Activated naive CD4-positive, alpha-beta T cell treated with anti-CD3 and anti-CD28 coated beads, Interleukin-2, amount 50 U/mL, for 72 hours (primary cell): ENCODE results near the gene PARP3. TPM values are rescaled to one million over a fixed set of nuclear protein-coding genes. Genes with fewer than 3 reads are reported as not detected.
"Not testable (repeated sequence)": the region's sequence is repeated elsewhere in the genome, so short reads cannot be mapped to it uniquely, and the experiment has no call there.

Experiments used
- ATAC-seq, 2 donors: fragments of 150-1000 bp; cut with Tn5 transposase; 2 replicates each; pipeline ENCODE4 v1.10.0; 2021; ENCODE audit warnings: mild to moderate bottlenecking in 2 of 2, moderate library complexity in 2 of 2
- DNase-seq, 2 donors: peaks; one replicate each; pipeline ENCODE4 v3.0.0; 2021 to 2022; ENCODE audit warnings: low spot score in 2 of 2
- H3K27ac Mint-ChIP-seq, 2 donors: one replicate each; pipeline ENCODE4 v1.8.0; 2022; ENCODE audit warnings: mild to moderate bottlenecking in 2 of 2, mixed read lengths in 2 of 2
- H3K36me3 Mint-ChIP-seq, 2 donors: one replicate each; pipeline ENCODE4 v1.8.0; 2022; ENCODE audit warnings: mixed read lengths in 2 of 2
- H3K9me3 Mint-ChIP-seq, 2 donors: one replicate each; pipeline ENCODE4 v1.8.0; 2022; ENCODE audit warnings: mixed read lengths in 2 of 2
- total RNA-seq, 2 donors: library from RNA; stranded (reverse); gene quantifications; one replicate each; pipeline ENCODE4 v1.2.3, GENCODE V29; 2022

The PARP3 gene
- 10 to 100 TPM; 17.0 to 18.6 TPM for total RNA-seq

DNA sequence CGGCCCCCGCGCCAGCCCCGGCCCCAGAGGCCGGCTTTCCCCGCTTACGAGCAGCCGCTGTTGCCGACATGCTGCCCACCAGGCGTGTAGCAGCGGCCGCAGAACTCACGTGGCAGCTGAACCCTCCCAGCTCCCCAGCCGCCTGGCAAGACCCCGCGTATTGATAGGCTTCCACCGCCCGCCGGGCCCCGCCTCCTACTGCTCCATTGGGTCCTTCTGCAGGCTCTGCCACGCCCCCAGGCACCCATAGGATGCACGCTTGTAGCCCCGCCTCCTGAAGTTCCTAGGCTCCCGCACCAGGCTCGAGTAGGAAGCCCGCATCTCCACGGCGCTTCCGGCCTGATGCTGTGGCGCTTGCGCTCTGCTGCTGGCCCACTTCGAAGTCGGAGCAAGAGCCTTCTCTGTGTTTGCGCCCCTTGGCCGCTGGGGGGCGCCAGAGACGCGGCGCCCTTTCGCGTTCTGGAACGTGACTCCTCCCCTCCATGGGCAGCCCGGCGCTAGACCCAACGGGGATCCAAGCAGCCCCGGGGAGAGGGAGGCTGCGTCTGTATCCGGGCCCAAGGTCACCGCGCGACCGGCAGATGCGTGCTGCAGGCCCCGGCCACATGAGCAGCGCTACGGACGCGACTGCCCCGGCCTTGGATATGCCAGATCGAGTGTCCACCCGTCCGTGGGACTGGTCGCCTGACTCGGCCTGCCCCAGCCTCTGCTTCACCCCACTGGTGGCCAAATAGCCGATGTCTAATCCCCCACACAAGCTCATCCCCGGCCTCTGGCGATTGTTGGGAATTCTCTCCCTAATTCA, at the start of gene PARP3, which contains the start of gene RRP9:
PARP3 (plus strand) TSS at position 566 of the 805 bp plus-strand sequence. CDS start 993 bp downstream, outside the sequence.
RRP9 (minus strand) TSS at position 107 of the 805 bp plus-strand sequence; CDS start at position 70, 37 bp downstream.
- H3K9me3 Mint-ChIP-seq: no peaks in the 10 kb centered on the region
- H3K36me3 Mint-ChIP-seq: peaks cover 15 to 22% of the 10 kb centered on the region in 2 donors
- peak; percentile 98 to 100 for DNase-seq
- H3K27ac Mint-ChIP-seq: peak within 1 kb of the TSS; percentile 91 to 93
- peak; percentile 92 to 95 for ATAC-seq

DNA sequence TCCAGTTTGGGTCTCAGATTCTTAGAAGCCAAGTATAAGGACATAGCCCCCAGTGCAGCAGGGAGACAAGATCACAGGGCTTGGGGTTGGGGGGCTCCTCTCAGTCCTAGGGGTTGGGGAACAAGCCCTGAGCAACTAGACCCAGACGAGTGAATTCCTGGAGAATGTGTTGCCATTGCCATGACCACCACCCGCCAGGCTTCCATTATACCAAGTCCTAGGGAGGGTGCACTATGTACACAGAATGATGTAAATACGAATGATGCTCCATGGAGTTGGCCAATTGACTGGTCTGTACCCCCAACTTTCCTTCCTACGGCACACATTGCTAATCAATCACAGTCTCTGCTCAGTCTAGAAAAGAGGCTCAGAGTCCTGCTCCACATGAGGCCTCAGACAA, 47.8 kb upstream of the PARP3 start:
- H3K27ac Mint-ChIP-seq: no peak overlapping the region
- no peak for ATAC-seq
- no peaks in the 10 kb centered on the region for H3K9me3 Mint-ChIP-seq
- DNase-seq: no peak
- no peaks in the 10 kb centered on the region for H3K36me3 Mint-ChIP-seq

DNA sequence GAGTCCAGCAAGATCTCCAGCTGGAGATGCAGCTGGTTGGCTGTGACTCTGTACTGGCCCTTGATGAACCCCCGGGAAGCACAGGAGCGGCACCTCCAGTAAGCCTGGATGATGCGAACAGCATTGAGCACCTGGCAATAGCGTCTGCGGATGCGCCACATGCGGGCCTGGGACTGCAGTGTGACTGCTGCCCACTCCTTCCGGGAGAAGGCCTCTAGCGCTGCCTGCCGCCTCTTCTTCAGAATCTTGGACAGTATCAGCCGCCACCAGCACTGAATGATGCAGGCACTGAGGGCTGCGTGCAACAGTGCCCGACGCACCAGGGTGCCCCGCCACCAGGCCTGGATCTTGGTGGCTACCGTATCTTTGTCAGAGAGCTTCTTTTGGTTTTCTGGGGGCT, 47.2 kb upstream of the PARP3 start:
- ATAC-seq (no peak), DNase-seq (no peak)
- no peaks in the 10 kb centered on the region for H3K9me3 Mint-ChIP-seq
- H3K36me3 Mint-ChIP-seq: no peaks in the 10 kb centered on the region
- H3K27ac Mint-ChIP-seq: no peak overlapping the region

DNA sequence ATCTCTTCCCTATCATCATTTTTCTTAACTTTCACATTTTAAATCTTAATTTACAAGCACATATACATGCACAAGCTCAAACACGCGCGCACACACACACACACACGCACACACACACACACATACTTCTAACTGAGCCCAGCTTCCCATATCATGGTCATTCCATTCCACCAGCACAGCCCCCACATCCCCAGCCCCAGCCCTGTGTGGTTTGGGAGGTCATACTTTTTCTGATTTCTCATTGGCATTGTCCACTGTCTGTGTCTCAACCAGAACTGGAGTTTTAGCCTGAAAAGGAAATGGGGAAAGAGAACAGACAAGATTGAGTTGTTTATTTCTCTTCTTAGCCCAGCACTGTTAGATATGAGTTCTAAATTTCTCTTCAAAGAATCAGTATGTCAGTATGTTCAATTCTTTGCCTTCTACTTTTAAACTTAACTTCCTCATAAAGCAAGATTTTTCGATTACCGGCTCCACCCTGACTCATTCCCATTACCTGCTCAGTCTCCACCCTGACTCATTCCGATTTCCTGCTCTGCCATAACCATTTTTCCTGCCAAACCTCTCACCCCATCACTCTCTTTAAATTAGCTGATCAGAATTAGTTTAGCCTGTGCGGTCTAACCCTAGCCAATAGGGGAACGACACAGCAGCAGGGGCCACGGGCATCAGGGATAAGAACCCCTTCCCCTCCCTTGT, 45.4 kb upstream of the PARP3 start:
- Mint-ChIP-seq H3K27ac (no peak overlapping the region), H3K9me3 (no peaks in the 10 kb centered on the region)

DNA sequence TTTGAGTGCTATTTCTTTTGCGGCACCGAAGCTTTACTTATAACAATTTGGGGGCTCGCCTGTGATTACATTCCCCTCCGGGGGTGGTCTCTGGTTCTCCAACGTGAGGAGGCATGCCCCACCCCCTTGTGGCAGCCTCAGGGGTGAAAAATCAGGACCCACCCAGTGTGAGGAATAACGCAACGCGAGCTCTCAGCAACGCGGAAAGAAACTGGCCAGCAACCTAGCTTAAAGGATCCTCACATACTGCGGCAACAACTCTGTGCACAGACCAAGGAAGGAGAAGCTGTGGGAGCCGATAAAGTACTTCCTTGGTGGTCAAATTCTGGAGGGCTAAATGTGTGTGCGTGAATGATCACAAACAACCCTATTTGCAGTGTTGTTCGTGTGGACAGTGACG, 44.8 kb upstream of the PARP3 start:
- no peak for DNase-seq
- Mint-ChIP-seq H3K9me3 (no peaks in the 10 kb centered on the region), H3K36me3 (no peaks in the 10 kb centered on the region), H3K27ac (no peak overlapping the region)
- no peak for ATAC-seq

More for the DNA sequence above, 45.4 kb upstream of the PARP3 start:
- DNase-seq: no peak
- no peaks in the 10 kb centered on the region for H3K36me3 Mint-ChIP-seq
- no peak for ATAC-seq

DNA sequence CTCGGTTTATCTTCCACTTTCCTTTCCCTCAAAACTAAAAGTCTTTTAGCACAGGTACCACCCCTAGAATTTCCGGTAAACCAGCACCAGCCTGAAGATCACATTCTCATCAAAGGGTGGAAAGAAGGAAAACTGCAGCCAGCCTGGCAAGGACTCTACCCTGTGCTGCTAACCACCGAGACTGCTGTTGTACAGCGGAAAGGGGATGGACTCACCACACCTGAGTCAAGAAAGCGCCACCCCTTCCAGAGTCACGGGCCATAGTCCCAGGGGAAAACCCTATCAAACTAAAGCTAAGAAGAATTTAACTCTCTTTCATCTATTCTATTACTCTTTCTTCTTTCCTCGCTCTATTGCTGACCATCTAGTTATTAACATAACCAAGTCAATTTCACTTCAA, 42.1 kb upstream of the PARP3 start:
- DNase-seq, H3K36me3 Mint-ChIP-seq, H3K9me3 Mint-ChIP-seq, H3K27ac Mint-ChIP-seq: not testable (repeated sequence)
- peak in 1 of 2 donors; percentile 33 for ATAC-seq

DNA sequence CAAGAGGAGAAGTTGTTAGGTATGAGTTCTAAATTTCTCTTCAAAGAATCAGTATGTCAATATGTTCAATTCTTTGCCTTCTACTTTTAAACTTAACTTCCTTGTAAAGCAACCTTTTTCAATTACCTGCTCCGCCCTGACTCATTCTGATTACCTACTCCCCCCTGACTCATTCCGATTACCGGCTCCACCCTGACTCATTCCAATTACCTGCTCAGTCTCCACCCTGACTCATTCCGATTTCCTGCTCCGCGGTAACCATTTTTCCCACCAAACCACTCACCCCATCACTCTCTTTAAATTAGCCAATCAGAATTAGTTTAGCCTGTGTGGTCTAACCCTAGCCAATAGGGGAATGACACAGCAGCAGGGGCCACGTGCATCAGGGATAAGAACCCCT, 39.8 kb upstream of the PARP3 start:
- peaks cover 19 to 29% of the 10 kb centered on the region in 2 donors for H3K36me3 Mint-ChIP-seq
- not testable (repeated sequence) for DNase-seq
- peaks cover 6 to 21% of the 10 kb centered on the region in 2 donors for H3K9me3 Mint-ChIP-seq
- peak; percentile 41 to 54 for ATAC-seq
- peak overlapping the region in 1 of 2 donors; percentile 71 for H3K27ac Mint-ChIP-seq

DNA sequence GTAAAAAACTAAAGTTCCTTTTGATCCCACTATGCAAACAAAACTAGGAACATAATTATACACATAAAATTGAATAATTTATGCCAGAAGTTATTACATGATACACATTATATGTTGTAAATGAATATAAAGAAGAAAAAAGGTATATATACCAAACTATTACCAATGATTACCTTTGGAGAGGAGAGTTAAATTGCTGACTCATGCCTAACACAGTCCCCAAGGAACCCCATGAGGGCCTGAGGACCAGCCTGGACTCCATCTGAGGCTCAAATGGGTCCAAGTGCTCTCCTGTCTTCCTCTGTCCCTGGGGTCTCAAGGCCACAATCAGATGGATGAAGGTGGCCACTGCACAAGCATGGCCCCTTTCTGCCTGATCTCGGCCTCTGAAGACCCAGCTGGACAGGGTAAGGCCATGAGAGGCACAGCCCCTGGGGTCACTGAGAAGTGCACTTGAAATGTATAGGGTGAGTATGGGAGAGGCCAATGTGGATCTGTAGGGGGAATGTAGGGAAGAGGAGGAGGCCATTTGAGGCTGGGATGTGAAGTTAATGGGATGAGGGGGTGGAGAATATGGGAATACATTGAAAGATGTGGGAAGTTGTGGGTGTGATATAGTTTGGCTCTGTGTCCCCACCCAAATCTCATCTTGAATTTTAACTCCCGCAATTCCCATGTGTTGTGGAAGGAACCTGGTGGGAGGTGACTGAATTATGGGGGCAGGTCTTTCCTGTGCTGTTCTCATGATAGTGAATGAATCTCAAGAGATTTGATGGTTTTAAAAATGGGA, 37.9 kb upstream of the PARP3 start:
- H3K9me3 Mint-ChIP-seq: peaks cover 16 to 34% of the 10 kb centered on the region in 2 donors
- DNase-seq (no peak), ATAC-seq (no peak)
- no peak overlapping the region for H3K27ac Mint-ChIP-seq
- peaks cover 31 to 33% of the 10 kb centered on the region in 2 donors for H3K36me3 Mint-ChIP-seq

DNA sequence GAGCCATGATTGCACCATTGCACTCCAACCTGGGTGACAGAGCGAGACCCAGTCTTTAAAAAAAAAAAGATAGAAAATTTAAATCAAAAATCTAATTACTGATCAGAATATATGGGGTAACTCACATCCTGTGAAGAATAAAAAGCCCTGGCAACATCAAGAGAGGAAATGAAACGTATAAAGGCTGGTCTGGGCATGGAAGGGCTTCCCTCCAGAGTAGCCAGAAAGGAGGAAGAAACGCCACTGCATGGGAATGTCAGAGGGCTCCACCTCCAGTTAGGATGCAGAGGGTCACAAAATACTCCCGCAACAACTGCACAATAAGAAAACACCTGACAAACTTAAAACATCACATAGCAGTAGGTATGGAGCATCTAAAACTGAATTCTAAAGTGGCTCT, 34.1 kb upstream of the PARP3 start:
- ATAC-seq: no peak

DNA sequence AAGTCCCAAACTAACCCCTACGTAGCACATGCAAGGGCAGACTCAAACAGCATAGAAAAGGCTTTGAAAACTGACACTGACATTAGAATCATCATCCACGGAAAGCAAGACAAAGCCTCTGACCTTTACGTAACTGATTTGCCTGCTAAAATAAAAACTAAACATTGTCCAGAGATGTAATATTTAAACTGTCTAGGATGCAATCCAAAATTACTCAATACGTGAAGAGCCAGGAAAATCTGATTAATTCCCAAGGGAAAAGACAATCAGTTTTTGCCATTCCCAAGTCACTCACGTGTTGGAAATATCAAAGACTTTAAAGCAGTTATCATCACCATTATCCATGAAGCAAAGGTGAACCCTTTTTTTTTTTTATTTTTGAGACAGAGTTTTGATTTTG, 25.7 kb upstream of the PARP3 start:
- no peaks in the 10 kb centered on the region for H3K9me3 Mint-ChIP-seq
- DNase-seq: no peak
- H3K36me3 Mint-ChIP-seq: no peaks in the 10 kb centered on the region
- H3K27ac Mint-ChIP-seq: no peak overlapping the region
- no peak for ATAC-seq

More for the DNA sequence above, 34.1 kb upstream of the PARP3 start:
- DNase-seq: no peak
- H3K27ac Mint-ChIP-seq: no peak overlapping the region
- peaks cover 31 to 34% of the 10 kb centered on the region in 2 donors for H3K36me3 Mint-ChIP-seq
- H3K9me3 Mint-ChIP-seq: peaks cover 16 to 35% of the 10 kb centered on the region in 2 donors

DNA sequence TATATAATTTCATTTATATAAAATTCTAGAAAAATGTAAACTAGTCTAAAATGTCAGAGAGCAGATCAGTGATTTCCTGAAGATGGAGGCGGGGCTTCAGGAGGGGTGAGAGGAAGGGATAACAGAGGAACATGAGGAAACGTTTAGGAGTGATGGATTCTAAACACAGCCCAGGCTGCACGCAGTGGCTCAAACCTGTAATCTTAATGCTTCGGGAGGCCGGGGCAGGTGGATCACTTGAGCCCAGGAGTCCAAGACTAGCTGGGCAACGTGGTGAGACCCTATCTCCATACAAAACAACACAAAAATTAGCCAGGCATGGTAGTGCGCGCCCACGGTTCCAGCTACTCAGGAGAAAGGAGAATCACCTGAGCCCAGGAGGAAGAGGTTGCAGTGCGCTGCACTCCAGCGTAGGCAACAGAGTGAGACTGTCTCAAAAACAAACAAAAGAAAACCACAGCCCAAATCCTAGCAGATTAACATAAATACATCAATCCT, 21.0 kb upstream of the PARP3 start:
- Mint-ChIP-seq H3K36me3 (no peaks in the 10 kb centered on the region), H3K27ac (no peak overlapping the region), H3K9me3 (no peaks in the 10 kb centered on the region)
- ATAC-seq (no peak), DNase-seq (no peak)

DNA sequence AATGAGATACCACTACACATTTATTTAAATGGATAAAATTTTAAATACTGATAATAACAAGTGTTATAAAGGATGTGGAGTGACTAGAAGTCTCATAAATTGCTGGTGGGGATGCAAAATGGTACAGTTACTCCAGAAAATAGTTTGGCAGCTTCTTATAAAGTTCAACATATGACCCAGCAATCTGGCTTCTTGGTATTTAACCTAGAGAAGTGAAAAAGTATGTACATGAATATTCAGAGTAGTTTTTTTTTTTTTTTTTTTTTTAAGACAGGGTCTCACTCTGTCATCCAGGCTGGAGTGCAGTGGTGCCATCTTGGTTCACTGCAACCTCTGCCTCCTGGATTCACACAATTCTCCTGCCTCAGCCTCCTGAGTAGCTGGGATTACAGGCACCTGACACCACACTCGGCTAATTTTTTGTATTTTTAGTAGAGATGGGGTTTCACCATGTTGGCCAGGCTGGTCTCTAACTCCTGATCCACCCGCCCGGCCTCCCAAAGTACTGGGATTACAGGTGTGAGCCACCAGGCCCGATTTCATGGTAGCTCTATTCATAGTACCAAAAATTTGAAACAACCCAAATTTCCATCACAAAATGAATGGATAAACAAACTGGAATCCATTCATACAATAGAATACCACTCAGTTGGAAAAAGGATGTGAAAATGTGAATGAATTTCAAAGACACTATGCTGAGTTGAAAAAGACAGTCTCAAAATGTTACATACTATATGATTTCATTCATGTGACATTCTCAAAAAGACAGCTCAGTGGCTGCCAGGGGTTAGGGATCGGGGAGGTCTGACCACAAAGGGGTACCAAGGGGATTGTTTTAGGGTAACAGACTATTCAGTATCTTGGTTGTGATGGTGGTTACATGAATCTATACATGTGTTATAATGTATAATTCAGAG, 14.8 kb upstream of the PARP3 start:
- Mint-ChIP-seq H3K27ac (no peak overlapping the region), H3K9me3 (no peaks in the 10 kb centered on the region)

DNA sequence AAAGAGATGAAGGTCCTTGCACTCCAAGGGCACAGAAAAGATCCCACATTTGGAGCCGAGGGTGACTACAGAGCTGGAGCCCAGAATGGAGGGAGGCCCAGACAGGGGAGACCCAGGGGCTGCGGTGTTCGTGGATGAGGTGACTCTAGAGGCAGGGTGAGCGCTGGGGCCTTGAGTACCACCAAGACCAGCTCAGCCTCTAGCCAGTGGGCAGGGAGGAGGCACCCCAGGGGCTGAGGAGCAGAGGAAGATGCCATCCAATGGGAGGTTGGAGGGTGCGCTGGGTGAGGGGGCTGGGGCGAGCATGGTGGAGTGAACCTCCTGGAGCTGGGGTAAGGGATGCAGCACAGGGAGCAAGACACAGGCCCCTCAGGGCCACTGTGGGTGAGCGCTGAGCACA, 13.7 kb upstream of the PARP3 start:
- no peaks in the 10 kb centered on the region for H3K9me3 Mint-ChIP-seq
- DNase-seq (no peak), ATAC-seq (peak in 1 of 2 donors; percentile 11)
- peaks cover 0 to 6% of the 10 kb centered on the region in 2 donors for H3K36me3 Mint-ChIP-seq
- no peak overlapping the region for H3K27ac Mint-ChIP-seq

More for the DNA sequence above, 14.8 kb upstream of the PARP3 start:
- peaks cover 0 to 6% of the 10 kb centered on the region in 2 donors for H3K36me3 Mint-ChIP-seq
- DNase-seq (no peak), ATAC-seq (no peak)

DNA sequence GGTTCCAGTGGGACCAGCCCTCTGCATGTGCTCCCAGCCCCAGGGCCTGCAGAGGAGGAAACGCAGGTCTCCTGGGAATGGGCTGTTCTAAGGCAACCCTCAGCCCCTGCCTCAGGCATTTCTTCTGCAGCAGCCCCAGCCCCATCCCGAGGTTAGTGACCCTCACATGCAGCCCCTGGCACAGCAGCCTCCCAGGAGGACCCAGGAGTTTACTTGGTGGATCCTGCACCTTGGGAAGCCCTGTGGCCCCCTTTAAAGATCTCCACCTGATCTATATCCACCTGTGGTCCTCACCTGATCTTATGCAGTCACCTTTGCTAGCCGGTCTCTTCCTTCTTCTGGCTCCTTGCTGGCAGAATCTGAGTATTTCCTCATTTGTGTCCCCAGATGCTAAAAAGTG, 13.2 kb upstream of the PARP3 start:
- H3K27ac Mint-ChIP-seq, H3K9me3 Mint-ChIP-seq, DNase-seq, ATAC-seq, H3K36me3 Mint-ChIP-seq: not testable (repeated sequence)

DNA sequence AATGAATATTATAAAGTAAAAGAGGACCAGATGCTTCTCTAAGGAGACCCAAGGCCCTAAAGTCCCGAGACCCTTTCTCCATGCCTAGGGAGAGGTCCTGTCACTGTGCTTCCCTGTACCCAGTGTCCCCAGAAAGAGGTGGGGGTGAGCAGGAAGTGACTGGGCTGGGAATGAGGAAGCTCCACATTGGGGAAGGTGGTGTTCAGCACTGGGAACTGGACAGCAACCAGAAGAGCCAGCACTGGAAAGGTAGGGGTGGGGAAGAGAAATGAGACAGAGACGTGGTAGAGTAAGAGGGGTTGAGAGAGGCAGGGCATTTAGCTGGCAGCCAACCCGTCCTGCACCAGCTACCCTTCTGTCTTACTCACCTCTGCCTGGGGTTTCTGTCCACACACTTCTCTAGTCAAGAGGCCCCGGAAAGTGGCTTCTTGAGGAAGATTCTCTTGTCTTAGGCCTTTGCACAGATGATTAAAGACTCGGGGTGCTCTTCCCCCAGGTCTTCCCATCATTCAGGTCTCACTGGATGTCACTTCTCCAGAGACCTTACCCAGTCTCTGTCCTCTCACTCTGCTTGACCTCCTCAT, 12.7 kb upstream of the PARP3 start:
- DNase-seq (no peak), ATAC-seq (no peak)
- Mint-ChIP-seq H3K9me3 (no peaks in the 10 kb centered on the region), H3K27ac (no peak overlapping the region), H3K36me3 (peaks cover 6 to 14% of the 10 kb centered on the region in 2 donors)
